Epithelial cell of alveolus of lung (primary cell): ENCODE results near the gene SHISA8. TPM values are rescaled to one million over a fixed set of nuclear protein-coding genes. Genes with fewer than 3 reads are reported as not detected.

Source experiments
- total RNA-seq: library from RNA; depleted of rRNA; stranded (reverse); fragments of >200 nt; gene quantifications from 2 replicates; pipeline ENCODE4 v1.2.1, GENCODE V29; 2015

Gene SHISA8
- not detected in 2 replicates for total RNA-seq

DNA sequence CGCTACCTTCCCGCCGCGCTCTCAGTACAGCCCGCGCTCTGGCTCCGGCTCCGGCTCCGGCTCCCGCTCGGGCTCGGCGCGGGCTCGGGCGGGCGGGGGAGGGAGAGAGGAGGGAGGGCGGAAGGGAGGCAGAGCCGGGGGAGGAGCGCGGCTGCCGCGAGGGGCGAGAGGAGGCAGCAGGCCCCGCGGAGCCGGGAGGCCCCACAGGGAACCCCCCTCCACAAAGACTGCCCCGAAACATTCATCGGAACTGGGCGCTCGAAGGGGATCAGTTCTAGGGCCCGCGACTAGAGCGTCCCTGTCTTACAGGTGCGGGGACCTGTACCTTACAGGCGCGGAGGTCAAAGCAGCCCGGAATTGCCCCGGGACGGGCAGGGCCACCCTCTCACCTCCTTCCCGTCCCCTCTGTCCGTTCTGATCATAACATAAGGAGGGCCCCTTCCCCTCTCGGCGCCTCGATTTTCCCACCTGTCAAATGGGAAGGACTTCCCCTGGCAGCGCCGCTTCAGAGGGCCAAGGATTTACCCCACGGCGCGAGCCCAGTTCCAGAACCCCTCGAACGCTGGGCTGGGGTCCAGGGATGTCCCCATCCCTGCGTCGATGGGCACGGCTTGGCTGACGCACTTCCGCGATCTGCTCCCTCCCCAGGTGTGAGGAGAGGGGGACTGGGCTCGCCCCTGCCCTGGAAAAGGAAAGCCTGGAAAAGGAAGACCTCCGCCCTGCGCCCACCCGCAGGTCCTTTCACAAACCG is at the start of gene SHISA8:
SHISA8 (minus strand) TSS at position 40 of the 751 bp plus-strand sequence. CDS start 407 bp downstream, outside the sequence.

DNA sequence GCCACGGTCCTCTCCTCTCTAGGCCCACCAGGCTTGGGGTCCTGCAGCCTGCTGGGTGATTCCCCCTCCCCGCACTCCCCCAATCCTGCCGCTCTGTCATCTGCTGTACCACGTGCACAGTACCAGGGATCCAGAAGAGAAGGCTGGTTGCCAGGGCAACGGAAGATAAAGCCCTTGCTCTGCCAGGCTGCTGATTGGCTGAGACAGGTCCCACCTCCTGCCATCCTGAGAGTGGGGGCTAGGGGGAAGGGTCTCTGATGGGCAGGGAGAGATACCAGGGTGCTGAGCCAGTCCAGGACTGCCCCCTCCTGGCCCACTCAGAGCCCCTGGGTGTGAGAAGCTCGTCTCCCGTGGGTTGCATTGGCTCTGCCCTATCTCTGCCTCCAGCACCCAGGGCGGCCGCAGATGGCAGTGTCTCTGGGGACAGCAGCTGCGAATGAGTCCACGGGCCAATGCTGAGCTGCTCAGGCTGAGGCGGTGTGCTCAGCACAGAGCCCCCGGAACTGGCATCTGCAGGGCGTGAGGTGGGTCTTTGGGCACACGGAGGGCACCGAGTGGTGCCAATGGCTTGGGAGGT is 37.1 kb upstream of the SHISA8 start, which contains the start of gene SMIM45:
SMIM45 (plus strand) TSS at position 253 of the 577 bp plus-strand sequence.

GRCh38 chr22:41946629-41947423 is 32.0 kb upstream of the SHISA8 start, which contains the start of gene CENPM:
Gene CENPM, minus strand, starts transcription at chr22:41947152. Its CDS starts 76 bp downstream, at chr22:41947076.

Other genes with a start within 250 kb of the SHISA8 start
- 130 and 136 TPM in 2 replicates for gene SNU13, start 226.2 kb downstream of the SHISA8 start, total RNA-seq
- gene MEI1, start 215.6 kb downstream of the SHISA8 start, total RNA-seq, result 4.5 TPM in 1 of 2 replicates, not detected in the other
- 7.4 and 8.0 TPM in 2 replicates for gene CCDC134, start 114.4 kb downstream of the SHISA8 start, total RNA-seq
- 51.5 and 97.7 TPM in 2 replicates for gene SREBF2, start 82.0 kb downstream of the SHISA8 start, total RNA-seq
- gene TNFRSF13C, start 11.7 kb upstream of the SHISA8 start, total RNA-seq, result 0.08 and 0.26 TPM in 2 replicates
- gene CENPM, start 32.1 kb upstream of the SHISA8 start, total RNA-seq, result 3.5 and 31.5 TPM in 2 replicates
- gene SEPTIN3, start 54.4 kb upstream of the SHISA8 start, total RNA-seq, result under 0.01 and 0.40 TPM in 2 replicates
- gene WBP2NL, start 83.7 kb upstream of the SHISA8 start, total RNA-seq, result 0.72 TPM in 1 of 2 replicates, not detected in the other
- gene NAGA, start 155.7 kb upstream of the SHISA8 start, total RNA-seq, result 32.9 and 51.1 TPM in 2 replicates
- 18.2 and 22.9 TPM in 2 replicates for gene PHETA2, start 159.2 kb upstream of the SHISA8 start, total RNA-seq
- gene SMDT1, start 164.6 kb upstream of the SHISA8 start, total RNA-seq, result 3.2 and 8.3 TPM in 2 replicates
- gene NDUFA6, start 175.7 kb upstream of the SHISA8 start, total RNA-seq, result 56.0 and 61.9 TPM in 2 replicates
- 0.08 and 0.26 TPM in 2 replicates for gene CYP2D6, start 215.7 kb upstream of the SHISA8 start, total RNA-seq